ENCODE measurements around the gene ATP13A5. TPM values are rescaled to one million over a fixed set of nuclear protein-coding genes. Genes with fewer than 3 reads are reported as not detected.

The ATP13A5 gene
- total RNA-seq, 1 donor from 2014 or later, result not detected

DNA sequence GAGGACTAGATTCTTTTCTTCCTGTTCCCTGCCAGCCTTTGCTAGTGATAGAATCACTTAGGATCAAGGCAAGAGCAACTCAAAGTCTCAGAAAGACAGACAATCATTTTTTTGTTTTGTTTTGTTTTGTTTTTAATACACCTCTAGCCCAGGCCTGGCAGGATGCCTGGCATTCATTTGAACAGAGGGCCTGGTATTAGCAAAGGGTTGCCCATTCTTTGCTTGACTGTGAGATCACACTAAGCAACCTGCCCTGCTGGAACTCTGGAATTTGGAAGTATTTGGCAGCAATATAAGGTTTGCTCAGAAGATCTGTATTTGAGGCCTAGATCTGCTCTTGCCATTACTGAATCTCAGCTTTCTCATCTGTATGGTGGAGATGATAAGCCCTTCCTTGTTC, 21.8 kb upstream of the ATP13A5 start:
- Histone ChIP-seq H3K4me3 (ENCODE audit: insufficient read depth, low read depth, low read length) (no peak overlapping the region), H3K79me2 (ENCODE audit: insufficient read depth, low read length) (no peaks in the 10 kb centered on the region), H3K27ac (ENCODE audit: low read depth, low read length) (no peak overlapping the region), H2AFZ (ENCODE audit: low read depth, low read length) (no peak overlapping the region), H3K4me1 (ENCODE audit: insufficient read depth, low read length) (no peaks in the 10 kb centered on the region), H4K20me1 (ENCODE audit: insufficient read depth, low read length) (no peaks in the 10 kb centered on the region), H3K9me3 (ENCODE audit: insufficient read depth, low read depth, low read length) (no peaks in the 10 kb centered on the region), H3K4me2 (ENCODE audit: low read length) (no peak overlapping the region), H3K36me3 (ENCODE audit: insufficient read depth, low read length) (no peaks in the 10 kb centered on the region), H3K9ac (ENCODE audit: low read length) (no peak overlapping the region), H3K27me3 (ENCODE audit: insufficient read depth, low read length) (no peaks in the 10 kb centered on the region)
- Mint-ChIP-seq H3K4me3 (ENCODE audit: unreplicated experiment) (no peak overlapping the region), H3K27ac (ENCODE audit: unreplicated experiment) (no peak overlapping the region), H3K4me1 (ENCODE audit: low read depth, unreplicated experiment) (no peaks in the 10 kb centered on the region), H3K9me3 (ENCODE audit: unreplicated experiment) (peaks cover 4% of the 10 kb centered on the region), H3K36me3 (ENCODE audit: low read depth, unreplicated experiment) (no peaks in the 10 kb centered on the region), H3K27me3 (ENCODE audit: low read depth, unreplicated experiment) (peaks cover 5% of the 10 kb centered on the region)
- no peak for FAIRE-seq
- no peak for DNase-seq (ENCODE audit: low read depth)
- no peak for TF ChIP-seq EZH2 (IDR thresholded peaks at IDR 0.05; ENCODE audit: insufficient read depth, low read length)
- no peak for TF ChIP-seq CTCF (IDR thresholded peaks at IDR 0.05; ENCODE audit: insufficient read depth, low read depth, low read length)

- no peak for FAIRE-seq
- peaks cover 4% of the 10 kb centered on the region for H3K9me3 Mint-ChIP-seq (ENCODE audit: unreplicated experiment)
Observed at GRCh38 chr3:193396451-193397244, 18.1 kb upstream of the ATP13A5 start.

More at GRCh38 chr3:193396451-193397244, 18.1 kb upstream of the ATP13A5 start:
- Mint-ChIP-seq H3K4me1 (ENCODE audit: low read depth, unreplicated experiment) (peaks cover 5% of the 10 kb centered on the region), H3K27ac (ENCODE audit: unreplicated experiment) (no peak overlapping the region), H3K4me3 (ENCODE audit: unreplicated experiment) (no peak overlapping the region), H3K27me3 (ENCODE audit: low read depth, unreplicated experiment) (peaks cover 5% of the 10 kb centered on the region), H3K36me3 (ENCODE audit: low read depth, unreplicated experiment) (no peaks in the 10 kb centered on the region)
- H3K9ac ChIP-seq (ENCODE audit: low read length), result no peak overlapping the region
- no peak overlapping the region for H3K4me3 ChIP-seq (ENCODE audit: insufficient read depth, low read depth, low read length)
- H3K4me2 ChIP-seq (ENCODE audit: low read length), result no peak overlapping the region
- no peaks in the 10 kb centered on the region for H3K9me3 ChIP-seq (ENCODE audit: insufficient read depth, low read depth, low read length)
- H3K36me3 ChIP-seq (ENCODE audit: insufficient read depth, low read length), result no peaks in the 10 kb centered on the region
- H3K27ac ChIP-seq (ENCODE audit: low read depth, low read length), result no peak overlapping the region
- H3K4me1 ChIP-seq (ENCODE audit: insufficient read depth, low read length), result peaks cover 6% of the 10 kb centered on the region
- no peaks in the 10 kb centered on the region for H3K27me3 ChIP-seq (ENCODE audit: insufficient read depth, low read length)
- H2AFZ ChIP-seq (ENCODE audit: low read depth, low read length), result no peak overlapping the region
- H3K79me2 ChIP-seq (ENCODE audit: insufficient read depth, low read length), result no peaks in the 10 kb centered on the region
- DNase-seq (ENCODE audit: low read depth), result peak; percentile 39
- no peaks in the 10 kb centered on the region for H4K20me1 ChIP-seq (ENCODE audit: insufficient read depth, low read length)
- TF ChIP-seq CTCF (IDR thresholded peaks at IDR 0.05; ENCODE audit: insufficient read depth, low read depth, low read length), result no peak
- TF ChIP-seq EZH2 (IDR thresholded peaks at IDR 0.05; ENCODE audit: insufficient read depth, low read length), result no peak

Data from astrocyte (in vitro differentiated cells and primary cell).